DMS79 (cell line): ENCODE measurements around the gene LRRC3C.

Experiments
- DNase-seq: peaks from one replicate; lab custom pipeline; 2025; lab: John Stamatoyannopoulos, UW

The LRRC3C gene

DNA sequence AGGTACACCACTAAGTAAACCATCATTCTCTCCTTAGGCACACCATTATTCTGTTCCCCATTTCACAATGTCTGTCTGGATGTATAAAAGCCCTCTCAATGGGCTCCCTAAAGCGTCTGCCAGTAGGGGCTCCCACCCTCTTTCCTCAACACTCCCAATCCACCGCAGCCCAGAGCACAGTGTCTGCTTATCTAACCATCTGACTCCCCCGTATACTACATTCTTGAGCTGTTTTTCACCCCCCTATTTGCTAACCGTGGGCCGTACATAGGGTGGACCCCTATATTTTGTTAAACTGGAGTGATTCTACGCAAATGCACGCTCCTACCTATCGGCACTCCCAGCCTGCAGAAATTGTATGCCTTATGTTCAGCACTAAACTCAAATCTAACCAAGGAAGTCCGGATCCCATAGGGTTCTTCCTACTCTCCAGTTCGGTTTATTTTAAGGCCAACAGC lies 52.4 kb downstream of the LRRC3C start:
- DNase-seq: peak; percentile 24

- peak; percentile 99 for DNase-seq
Measured at GRCh38 chr17:39980351-39981206, 53.0 kb downstream of the LRRC3C start, which contains the start of gene PSMD3. TSS of gene PSMD3 (plus strand) at chr17:39980807. CDS start at chr17:39980971, 164 bp downstream.

DNA sequence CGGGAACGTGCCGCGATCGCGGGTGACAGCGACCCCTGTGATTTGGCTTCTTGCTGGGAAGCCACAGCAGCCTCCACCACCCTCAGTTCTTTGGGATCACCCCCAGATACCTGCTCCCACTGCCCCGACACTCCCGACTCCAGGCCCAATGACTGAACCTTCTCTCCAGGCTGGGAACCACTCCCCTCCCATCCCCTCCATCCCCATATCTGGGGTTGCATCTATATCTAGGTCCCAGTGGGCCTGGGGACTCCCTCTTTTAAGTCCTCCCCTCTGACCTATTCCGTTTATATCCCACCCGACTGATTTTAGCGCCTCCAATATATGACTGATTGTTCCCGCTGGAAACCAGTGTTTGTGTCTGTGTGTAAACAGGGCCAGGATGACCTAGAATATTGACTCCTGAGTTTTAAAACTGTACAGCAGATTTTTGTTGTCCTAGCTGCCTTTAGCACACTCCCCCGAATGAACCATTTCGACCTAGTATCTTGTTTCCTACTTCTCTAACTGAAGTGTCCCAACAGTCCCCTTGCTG lies 53.7 kb downstream of the LRRC3C start:
- no peak for DNase-seq

GRCh38 chr17:39981766-39982375 lies 54.3 kb downstream of the LRRC3C start:
- no peak for DNase-seq

DNA sequence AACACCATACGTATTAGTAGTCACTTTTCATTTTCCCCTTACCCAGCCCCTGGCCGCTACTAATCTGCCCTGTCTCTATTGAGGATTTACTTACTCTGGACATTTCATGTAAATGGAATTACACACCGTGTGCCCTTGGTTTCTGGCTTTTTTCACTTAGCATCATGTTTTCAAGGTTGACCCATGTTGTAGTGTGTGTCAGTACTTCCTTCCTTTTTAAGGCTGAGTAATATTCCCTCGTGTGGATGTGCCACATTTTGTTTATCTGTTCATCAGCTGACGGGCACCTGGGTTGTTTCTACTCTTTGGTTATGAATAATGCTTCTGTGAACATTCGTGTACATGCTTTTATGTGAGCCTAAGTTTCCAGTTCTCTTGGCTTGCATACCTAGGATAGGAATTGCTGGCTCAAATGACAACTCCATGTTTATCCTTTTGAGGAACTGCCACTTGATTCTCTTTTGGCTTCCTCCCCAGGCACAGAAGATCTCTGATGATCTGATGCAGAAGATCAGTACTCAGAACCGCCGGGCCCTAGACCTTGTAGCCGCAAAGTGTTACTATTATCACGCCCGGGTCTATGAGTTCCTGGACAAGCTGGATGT lies 60.8 kb downstream of the LRRC3C start:
- no peak for DNase-seq

DNA sequence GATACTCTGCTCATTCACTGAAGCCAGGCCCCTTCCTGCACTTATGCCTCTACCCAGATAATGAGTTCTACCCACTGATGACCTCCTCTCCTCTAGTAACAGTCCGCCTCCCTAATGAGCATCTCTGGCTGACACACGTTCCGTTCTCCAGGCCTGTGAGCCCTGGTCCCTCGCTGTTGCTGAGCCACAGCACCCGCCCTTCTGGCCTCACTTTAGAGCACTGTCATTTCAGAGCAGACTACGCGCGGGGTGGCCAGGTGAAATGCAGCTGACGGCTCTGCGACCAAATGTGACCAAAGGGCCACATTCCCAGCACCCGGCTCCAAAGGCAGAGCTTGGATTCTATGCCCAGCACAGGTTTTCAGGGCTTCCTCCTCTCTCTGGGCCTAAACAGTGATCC lies 66.9 kb downstream of the LRRC3C start:
- DNase-seq: no peak
